ENCODE data around the gene VAMP8.

Gene VAMP8

GRCh38 chr2:85561280-85562212 lies 15.8 kb upstream of the VAMP8 start, which contains the start of gene GGCX:
GGCX (minus strand) TSS chr2:85561493; CDS start chr2:85561428, 65 bp downstream.
- Histone ChIP-seq H3K4me3 (ENCODE audit: low read depth, low read length) (peak within 1 kb of the TSS; percentile 89), H3K9me3 (ENCODE audit: insufficient read depth, low read depth, low read length) (no peaks in the 10 kb centered on the region), H2BK12ac (ENCODE audit: low read length) (no peak within 1 kb of the TSS), H3K14ac (ENCODE audit: low read length) (peak within 1 kb of the TSS; percentile 59), H3K4ac (ENCODE audit: low read depth, low read length) (peak within 1 kb of the TSS; percentile 38), H3K18ac (ENCODE audit: low read length) (peak within 1 kb of the TSS; percentile 50), H3K23ac (ENCODE audit: low read length) (no peak within 1 kb of the TSS), H4K8ac (ENCODE audit: low read depth, low read length) (peak within 1 kb of the TSS; percentile 95), H3K36me3 (ENCODE audit: control insufficient read depth in 1 of 2, insufficient read depth in 2 of 2, low read length in 2 of 2) (peaks cover 5 to 10% of the 10 kb centered on the region in 2 experiments), H3K27me3 (ENCODE audit: insufficient read depth, low read length) (no peaks in the 10 kb centered on the region), H3K4me1 (ENCODE audit: control insufficient read depth in 1 of 2, insufficient read depth in 2 of 2, low read length in 2 of 2) (no peaks in the 10 kb centered on the region), H3K27ac (ENCODE audit: low read depth, low read length) (peak within 1 kb of the TSS; percentile 37), H4K91ac (ENCODE audit: low read depth, low read length) (peak within 1 kb of the TSS; percentile 71), H3K79me2 (ENCODE audit: control insufficient read depth, insufficient read depth, low read length, poor library complexity) (peaks cover 6% of the 10 kb centered on the region), H2AK5ac (ENCODE audit: low read length) (peak within 1 kb of the TSS; percentile 13), H3K9ac (ENCODE audit: low read length) (peak within 1 kb of the TSS; percentile 95), H2AFZ (ENCODE audit: insufficient read depth, low read length, poor library complexity) (peak within 1 kb of the TSS; percentile 68), H3K4me2 (ENCODE audit: low read length) (peak within 1 kb of the TSS; percentile 97), H2BK120ac (ENCODE audit: insufficient read depth, low read length, poor library complexity) (peak within 1 kb of the TSS; percentile 68), H3K79me1 (ENCODE audit: low read length) (peaks cover 5% of the 10 kb centered on the region), H4K12ac (ENCODE audit: low read depth, low read length) (peak within 1 kb of the TSS; percentile 80), H2BK5ac (ENCODE audit: low read depth, low read length, poor library complexity) (peak within 1 kb of the TSS; percentile 50)
- peak; percentile 96 to 98 for DNase-seq
- WGBS (ENCODE audit: extremely low coverage, insufficient coverage, insufficient read length): no CpG with 5 or more reads among the region's 64 CpGs

- Histone ChIP-seq H4K8ac (ENCODE audit: low read depth, low read length) (no peak overlapping the region), H3K14ac (ENCODE audit: low read length) (no peak overlapping the region), H4K91ac (ENCODE audit: low read depth, low read length) (no peak overlapping the region), H3K23ac (ENCODE audit: low read length) (no peak overlapping the region), H3K79me1 (ENCODE audit: low read length) (peaks cover 5% of the 10 kb centered on the region), H2BK12ac (ENCODE audit: low read length) (no peak overlapping the region), H3K27me3 (ENCODE audit: insufficient read depth, low read length) (no peaks in the 10 kb centered on the region), H3K9ac (ENCODE audit: low read length) (no peak overlapping the region), H2AFZ (ENCODE audit: insufficient read depth, low read length, poor library complexity) (no peak overlapping the region), H3K9me3 (ENCODE audit: insufficient read depth, low read depth, low read length) (no peaks in the 10 kb centered on the region), H3K79me2 (ENCODE audit: control insufficient read depth, insufficient read depth, low read length, poor library complexity) (peaks cover 6% of the 10 kb centered on the region), H2BK5ac (ENCODE audit: low read depth, low read length, poor library complexity) (no peak overlapping the region), H3K36me3 (ENCODE audit: control insufficient read depth in 1 of 2, insufficient read depth in 2 of 2, low read length in 2 of 2) (no peaks in the 10 kb centered on the region), H2BK120ac (ENCODE audit: insufficient read depth, low read length, poor library complexity) (no peak overlapping the region), H2AK5ac (ENCODE audit: low read length) (no peak overlapping the region), H3K18ac (ENCODE audit: low read length) (no peak overlapping the region), H3K4me1 (ENCODE audit: control insufficient read depth in 1 of 2, insufficient read depth in 2 of 2, low read length in 2 of 2) (no peaks in the 10 kb centered on the region), H3K4me3 (ENCODE audit: low read depth, low read length) (no peak overlapping the region), H4K12ac (ENCODE audit: low read depth, low read length) (no peak overlapping the region), H3K27ac (ENCODE audit: low read depth, low read length) (no peak overlapping the region), H3K4ac (ENCODE audit: low read depth, low read length) (no peak overlapping the region), H3K4me2 (ENCODE audit: low read length) (no peak overlapping the region)
- WGBS (ENCODE audit: extremely low coverage, insufficient coverage, insufficient read length): no CpG with 5 or more reads among the region's 5 CpGs
- no peak for DNase-seq
Measured at GRCh38 chr2:85564144-85564563, 13.2 kb upstream of the VAMP8 start.

GRCh38 chr2:85566265-85566664 lies 11.1 kb upstream of the VAMP8 start:
- Histone ChIP-seq H3K4ac (ENCODE audit: low read depth, low read length) (no peak overlapping the region), H3K79me1 (ENCODE audit: low read length) (peaks cover 4% of the 10 kb centered on the region), H2BK120ac (ENCODE audit: insufficient read depth, low read length, poor library complexity) (no peak overlapping the region), H3K18ac (ENCODE audit: low read length) (no peak overlapping the region), H3K9me3 (ENCODE audit: insufficient read depth, low read depth, low read length) (no peaks in the 10 kb centered on the region), H4K91ac (ENCODE audit: low read depth, low read length) (no peak overlapping the region), H3K4me3 (ENCODE audit: low read depth, low read length) (no peak overlapping the region), H3K79me2 (ENCODE audit: control insufficient read depth, insufficient read depth, low read length, poor library complexity) (peaks cover 2% of the 10 kb centered on the region), H2BK12ac (ENCODE audit: low read length) (no peak overlapping the region), H3K9ac (ENCODE audit: low read length) (no peak overlapping the region), H2AFZ (ENCODE audit: insufficient read depth, low read length, poor library complexity) (no peak overlapping the region), H4K8ac (ENCODE audit: low read depth, low read length) (no peak overlapping the region), H3K23ac (ENCODE audit: low read length) (no peak overlapping the region), H3K4me1 (ENCODE audit: control insufficient read depth in 1 of 2, insufficient read depth in 2 of 2, low read length in 2 of 2) (no peaks in the 10 kb centered on the region), H3K27ac (ENCODE audit: low read depth, low read length) (no peak overlapping the region), H2AK5ac (ENCODE audit: low read length) (no peak overlapping the region), H3K14ac (ENCODE audit: low read length) (no peak overlapping the region), H3K36me3 (ENCODE audit: control insufficient read depth in 1 of 2, insufficient read depth in 2 of 2, low read length in 2 of 2) (no peaks in the 10 kb centered on the region), H3K4me2 (ENCODE audit: low read length) (no peak overlapping the region), H3K27me3 (ENCODE audit: insufficient read depth, low read length) (no peaks in the 10 kb centered on the region), H4K12ac (ENCODE audit: low read depth, low read length) (no peak overlapping the region), H2BK5ac (ENCODE audit: low read depth, low read length, poor library complexity) (no peak overlapping the region)
- no peak for DNase-seq
- WGBS (ENCODE audit: extremely low coverage, insufficient coverage, insufficient read length): no CpG with 5 or more reads among the region's 4 CpGs

- no peak overlapping the region for H3K4ac ChIP-seq (ENCODE audit: low read depth, low read length)
- H3K4me3 ChIP-seq (ENCODE audit: low read depth, low read length): no peak overlapping the region
- WGBS (ENCODE audit: extremely low coverage, insufficient coverage, insufficient read length): no CpG with 5 or more reads among the region's 8 CpGs
- DNase-seq: no peak
- H2BK120ac ChIP-seq (ENCODE audit: insufficient read depth, low read length, poor library complexity): no peak overlapping the region
- no peak overlapping the region for H4K8ac ChIP-seq (ENCODE audit: low read depth, low read length)
- no peak overlapping the region for H2AK5ac ChIP-seq (ENCODE audit: low read length)
- no peaks in the 10 kb centered on the region for H3K9me3 ChIP-seq (ENCODE audit: insufficient read depth, low read depth, low read length)
- H3K79me2 ChIP-seq (ENCODE audit: control insufficient read depth, insufficient read depth, low read length, poor library complexity): peaks cover 6% of the 10 kb centered on the region
- H3K27me3 ChIP-seq (ENCODE audit: insufficient read depth, low read length): no peaks in the 10 kb centered on the region
- H3K27ac ChIP-seq (ENCODE audit: low read depth, low read length): no peak overlapping the region
- no peak overlapping the region for H3K23ac ChIP-seq (ENCODE audit: low read length)
- H4K12ac ChIP-seq (ENCODE audit: low read depth, low read length): no peak overlapping the region
- no peak overlapping the region for H2BK5ac ChIP-seq (ENCODE audit: low read depth, low read length, poor library complexity)
- no peak overlapping the region for H3K14ac ChIP-seq (ENCODE audit: low read length)
- peaks cover 0 to 3% of the 10 kb centered on the region in 2 experiments for H3K36me3 ChIP-seq (ENCODE audit: control insufficient read depth in 1 of 2, insufficient read depth in 2 of 2, low read length in 2 of 2)
- peaks cover 24 to 25% of the 10 kb centered on the region in 2 experiments for H3K4me1 ChIP-seq (ENCODE audit: control insufficient read depth in 1 of 2, insufficient read depth in 2 of 2, low read length in 2 of 2)
- H3K4me2 ChIP-seq (ENCODE audit: low read length): no peak overlapping the region
- no peak overlapping the region for H2AFZ ChIP-seq (ENCODE audit: insufficient read depth, low read length, poor library complexity)
- peaks cover 4% of the 10 kb centered on the region for H3K79me1 ChIP-seq (ENCODE audit: low read length)
- H3K18ac ChIP-seq (ENCODE audit: low read length): no peak overlapping the region
- H2BK12ac ChIP-seq (ENCODE audit: low read length): no peak overlapping the region
- H3K9ac ChIP-seq (ENCODE audit: low read length): no peak overlapping the region
- H4K91ac ChIP-seq (ENCODE audit: low read depth, low read length): no peak overlapping the region
Measured at GRCh38 chr2:85575739-85576138, 1.6 kb upstream of the VAMP8 start.
